Endothelial cell of umbilical vein (primary cell): ENCODE results near the gene BMP8B.

Experiments used
- CTCF ChIP-seq, 2 donors: IDR thresholded peaks; 1 replicate in 1 of 2; 2 replicates in 1 of 2; pipeline ENCODE4 v1.5.1; 2011; ENCODE audit warnings: low read length in 2 of 2, mild to moderate bottlenecking in 2 of 2, moderate library complexity in 2 of 2, control low read depth in 1 of 2, inconsistent platforms in 1 of 2, low read depth in 1 of 2; ENCODE audit not compliant: insufficient read depth in 1 of 2; ENCODE audit errors: extremely low read depth in 1 of 2
- EZH2 ChIP-seq: IDR thresholded peaks from 2 replicates; pipeline ENCODE4 v1.6.1; 2012; ENCODE audit warnings: borderline replicate concordance, low read depth, mild to moderate bottlenecking, moderate library complexity, low read length, inconsistent platforms; ENCODE audit not compliant: severe bottlenecking
- MAX ChIP-seq: IDR thresholded peaks from 2 replicates; pipeline ENCODE4 v1.6.1; 2011; ENCODE audit not compliant: insufficient read depth, insufficient read length
- MYC ChIP-seq: IDR thresholded peaks from one replicate; pipeline ENCODE4 v1.6.1; 2011; ENCODE audit warnings: mild to moderate bottlenecking, low read depth, low read length
- POLR2A ChIP-seq: IDR thresholded peaks from 2 replicates; pipeline ENCODE4 v1.6.1; 2012; ENCODE audit warnings: low read depth, mild to moderate bottlenecking, control low read depth, low read length

- TF ChIP-seq POLR2A (no peak), MYC (no peak), MAX (no peak), CTCF (IDR thresholded peaks at IDR 0.05; ENCODE audit: extremely low read depth in 1 of 2, insufficient read depth in 1 of 2, low read depth in 1 of 2, low read length in 2 of 2) (no peak), EZH2 (no peak)
Observed at GRCh38 chr1:39836595-39837110, 48.0 kb upstream of the BMP8B start.
